ENCODE data around the gene POLD2.

POLD2 gene

DNA sequence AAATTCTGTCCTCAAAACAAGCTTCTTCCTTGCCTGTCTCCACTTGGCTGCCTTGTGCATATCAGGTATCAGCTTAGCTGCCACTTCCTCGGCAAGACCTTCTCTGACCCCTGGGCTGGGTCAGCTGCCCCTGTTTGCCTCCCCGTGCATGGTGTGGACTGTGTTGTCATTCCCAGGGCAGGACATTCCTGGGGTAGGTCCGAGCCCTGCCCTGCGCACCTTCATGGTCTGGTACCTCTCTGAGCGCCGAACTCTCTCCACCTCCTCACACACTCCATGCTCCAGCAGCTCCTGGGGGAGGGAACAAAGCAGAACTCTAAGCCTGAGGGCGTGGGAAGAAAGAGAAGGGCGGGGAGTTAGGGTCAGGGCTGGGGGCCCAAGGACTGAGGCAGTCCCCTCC is 44.8 kb downstream of the POLD2 start:
- H3K9me2 ChIP-seq (replicated peaks; ENCODE audit: low read depth, low read length), result no peaks in the 10 kb centered on the region
- peaks cover 12% of the 10 kb centered on the region for H4K20me1 ChIP-seq (ENCODE audit: insufficient read depth, low read length, poor library complexity, severe bottlenecking)
- TF ChIP-seq, protein P1, sequence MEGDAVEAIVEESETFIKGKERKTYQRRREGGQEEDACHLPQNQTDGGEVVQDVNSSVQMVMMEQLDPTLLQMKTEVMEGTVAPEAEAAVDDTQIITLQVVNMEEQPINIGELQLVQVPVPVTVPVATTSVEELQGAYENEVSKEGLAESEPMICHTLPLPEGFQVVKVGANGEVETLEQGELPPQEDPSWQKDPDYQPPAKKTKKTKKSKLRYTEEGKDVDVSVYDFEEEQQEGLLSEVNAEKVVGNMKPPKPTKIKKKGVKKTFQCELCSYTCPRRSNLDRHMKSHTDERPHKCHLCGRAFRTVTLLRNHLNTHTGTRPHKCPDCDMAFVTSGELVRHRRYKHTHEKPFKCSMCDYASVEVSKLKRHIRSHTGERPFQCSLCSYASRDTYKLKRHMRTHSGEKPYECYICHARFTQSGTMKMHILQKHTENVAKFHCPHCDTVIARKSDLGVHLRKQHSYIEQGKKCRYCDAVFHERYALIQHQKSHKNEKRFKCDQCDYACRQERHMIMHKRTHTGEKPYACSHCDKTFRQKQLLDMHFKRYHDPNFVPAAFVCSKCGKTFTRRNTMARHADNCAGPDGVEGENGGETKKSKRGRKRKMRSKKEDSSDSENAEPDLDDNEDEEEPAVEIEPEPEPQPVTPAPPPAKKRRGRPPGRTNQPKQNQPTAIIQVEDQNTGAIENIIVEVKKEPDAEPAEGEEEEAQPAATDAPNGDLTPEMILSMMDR (conservative IDR thresholded peaks at IDR 0.05; ENCODE audit: low read length), result no peak
- TF ChIP-seq EZH2phosphoT487 (IDR thresholded peaks at IDR 0.05; ENCODE audit: borderline replicate concordance), result no peak
- peaks cover 41% of the 10 kb centered on the region; the same call in 1 of the 2 replicates for H3K36me3 ChIP-seq (ENCODE audit: insufficient read depth, low read length)
- peak overlapping the region; percentile 16 for H3K4me3 ChIP-seq (ENCODE audit: low read length, poor library complexity, severe bottlenecking)
- peak overlapping the region; percentile 94 for H3K4me2 ChIP-seq (ENCODE audit: low read depth, low read length, poor library complexity, severe bottlenecking)
- H3F3A ChIP-seq (ENCODE audit: low read depth), result no peaks in the 10 kb centered on the region
- no peak overlapping the region for H2AFZ ChIP-seq (ENCODE audit: low read length)
- H3K79me2 ChIP-seq (ENCODE audit: insufficient read depth, low read length), result peaks cover 51% of the 10 kb centered on the region
- H3K9me3 ChIP-seq (ENCODE audit: insufficient read depth, low read depth, low read length), result no peaks in the 10 kb centered on the region
- no peaks in the 10 kb centered on the region for H3K27me3 ChIP-seq (ENCODE audit: insufficient read depth, low read length, poor library complexity, severe bottlenecking)
- peaks cover 46% of the 10 kb centered on the region for H3K4me1 ChIP-seq (ENCODE audit: insufficient read depth, low read length, poor library complexity, severe bottlenecking)
- H3K9ac ChIP-seq (ENCODE audit: low read depth, low read length, poor library complexity, severe bottlenecking), result peak overlapping the region; percentile 91

DNA sequence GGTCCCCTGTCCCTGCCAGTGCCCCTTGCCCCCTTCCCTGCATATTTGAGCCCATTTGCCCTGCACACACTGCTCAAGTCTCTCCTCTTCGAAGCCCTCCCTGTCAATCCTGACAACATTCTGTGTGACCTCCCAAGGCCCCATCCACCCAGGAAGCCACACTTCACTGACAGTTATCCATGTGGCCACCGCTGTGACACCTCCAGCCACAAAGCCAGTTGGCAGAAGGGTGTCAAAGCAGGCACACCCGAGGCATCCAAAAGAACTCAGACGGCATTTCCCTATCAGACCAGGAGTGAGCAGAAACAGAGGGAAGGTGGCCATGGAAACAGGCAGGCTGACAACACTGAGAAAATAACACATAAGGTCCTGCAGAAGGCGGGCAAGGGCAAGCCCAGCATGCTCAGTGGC is 45.7 kb downstream of the POLD2 start:
- TF ChIP-seq EZH2phosphoT487 (IDR thresholded peaks at IDR 0.05; ENCODE audit: borderline replicate concordance), result no peak
- TF ChIP-seq, protein P1 (conservative IDR thresholded peaks at IDR 0.05; ENCODE audit: low read length), result no peak
- Histone ChIP-seq H3K4me3 (ENCODE audit: low read length, poor library complexity, severe bottlenecking) (no peak overlapping the region), H3K9ac (ENCODE audit: low read depth, low read length, poor library complexity, severe bottlenecking) (peak overlapping the region; percentile 30)

DNA sequence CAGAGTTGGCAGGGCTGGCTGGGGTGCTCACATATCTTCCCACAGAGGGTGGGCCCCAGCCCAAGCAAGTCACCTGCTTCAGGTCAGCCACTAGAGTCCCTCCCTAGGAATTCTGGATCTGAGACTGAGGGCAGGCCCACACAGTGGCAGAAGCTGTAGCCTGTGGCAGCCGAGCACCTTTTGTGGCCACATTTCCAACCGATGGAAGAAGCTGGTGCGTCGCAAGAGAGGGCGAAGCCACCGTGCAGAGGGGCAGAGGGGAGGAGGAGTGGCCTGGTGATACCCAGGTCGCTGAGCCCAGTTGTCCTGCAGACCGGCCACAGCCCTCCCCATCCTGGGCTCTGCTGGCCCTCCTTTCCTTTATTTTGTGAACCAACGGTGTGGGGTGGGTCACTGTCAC is 46.3 kb downstream of the POLD2 start:
- H2AFZ ChIP-seq (ENCODE audit: low read length), result no peak overlapping the region
- peaks cover 50% of the 10 kb centered on the region for H3K79me2 ChIP-seq (ENCODE audit: insufficient read depth, low read length)
- H3K9me3 ChIP-seq (ENCODE audit: insufficient read depth, low read depth, low read length), result no peaks in the 10 kb centered on the region
- H3K4me2 ChIP-seq (ENCODE audit: low read depth, low read length, poor library complexity, severe bottlenecking), result no peak overlapping the region
- H4K20me1 ChIP-seq (ENCODE audit: insufficient read depth, low read length, poor library complexity, severe bottlenecking), result peaks cover 17% of the 10 kb centered on the region
- H3F3A ChIP-seq (ENCODE audit: low read depth), result no peaks in the 10 kb centered on the region
- H3K9ac ChIP-seq (ENCODE audit: low read depth, low read length, poor library complexity, severe bottlenecking), result no peak overlapping the region
- no peak for TF ChIP-seq EZH2phosphoT487 (IDR thresholded peaks at IDR 0.05; ENCODE audit: borderline replicate concordance)
- TF ChIP-seq, protein P1 (conservative IDR thresholded peaks at IDR 0.05; ENCODE audit: low read length), result no peak
- no peaks in the 10 kb centered on the region for H3K9me2 ChIP-seq (replicated peaks; ENCODE audit: low read depth, low read length)
- peaks cover 50% of the 10 kb centered on the region; the same call in 1 of the 2 replicates for H3K36me3 ChIP-seq (ENCODE audit: insufficient read depth, low read length)
- no peak overlapping the region for H3K4me3 ChIP-seq (ENCODE audit: low read length, poor library complexity, severe bottlenecking)
- peaks cover 48% of the 10 kb centered on the region for H3K4me1 ChIP-seq (ENCODE audit: insufficient read depth, low read length, poor library complexity, severe bottlenecking)
- no peaks in the 10 kb centered on the region for H3K27me3 ChIP-seq (ENCODE audit: insufficient read depth, low read length, poor library complexity, severe bottlenecking)

More for the DNA sequence above, 45.7 kb downstream of the POLD2 start:
- Histone ChIP-seq H3K4me2 (ENCODE audit: low read depth, low read length, poor library complexity, severe bottlenecking) (peak overlapping the region; percentile 94), H3K9me3 (ENCODE audit: insufficient read depth, low read depth, low read length) (no peaks in the 10 kb centered on the region), H3F3A (ENCODE audit: low read depth) (no peaks in the 10 kb centered on the region), H3K27me3 (ENCODE audit: insufficient read depth, low read length, poor library complexity, severe bottlenecking) (no peaks in the 10 kb centered on the region), H3K79me2 (ENCODE audit: insufficient read depth, low read length) (peaks cover 51% of the 10 kb centered on the region), H4K20me1 (ENCODE audit: insufficient read depth, low read length, poor library complexity, severe bottlenecking) (peaks cover 14% of the 10 kb centered on the region), H3K9me2 (replicated peaks; ENCODE audit: low read depth, low read length) (no peaks in the 10 kb centered on the region), H3K4me1 (ENCODE audit: insufficient read depth, low read length, poor library complexity, severe bottlenecking) (peaks cover 42% of the 10 kb centered on the region), H2AFZ (ENCODE audit: low read length) (no peak overlapping the region), H3K36me3 (ENCODE audit: insufficient read depth, low read length) (peaks cover 49% of the 10 kb centered on the region; the same call in 1 of the 2 replicates)

Measured in Loucy (cell line).